Neural cell (in vitro differentiated cells): ENCODE measurements around the gene PPP3CA. TPM values are rescaled to one million over a fixed set of nuclear protein-coding genes. Genes with fewer than 3 reads are reported as not detected.

ENCODE experiments used
- H2AFZ ChIP-seq: fragments of 200-600, 300-800 bp; sonication (generic), shearing (Covaris generic); 2 replicates; pipeline ENCODE4 v1.6.0; 2014; ENCODE audit warnings: low read depth, mild to moderate bottlenecking, antibody characterized with exemption, low read length, moderate library complexity
- H3F3A ChIP-seq: fragments of 200-600 bp; shearing (Covaris generic); 2 replicates; pipeline ENCODE4 v1.6.1; 2016; ENCODE audit warnings: mild to moderate bottlenecking, moderate library complexity, mixed read lengths, antibody characterized with exemption, low read length; ENCODE audit not compliant: insufficient read depth, poor library complexity, severe bottlenecking
- H3K27ac ChIP-seq: fragments of 200-600, 300-800 bp; sonication (generic), shearing (Covaris generic); 2 replicates; pipeline ENCODE4 v1.5.1; 2014; ENCODE audit warnings: mild to moderate bottlenecking, low read length, moderate library complexity
- H3K27me3 ChIP-seq: fragments of 300-800, 200-600 bp; sonication (generic), shearing (Covaris generic); 2 replicates; pipeline ENCODE4 v1.6.0; 2014; ENCODE audit warnings: mild to moderate bottlenecking, low read depth, low read length, moderate library complexity; ENCODE audit not compliant: insufficient read depth
- H3K36me3 ChIP-seq: fragments of 300-800, 200-600 bp; sonication (generic), shearing (Covaris generic); 2 replicates; pipeline ENCODE4 v1.5.1; 2014; ENCODE audit warnings: mild to moderate bottlenecking, antibody characterized with exemption, low read length, moderate library complexity; ENCODE audit not compliant: insufficient read depth
- H3K4me2 ChIP-seq: fragments of 300-800, 200-600 bp; sonication (generic), shearing (Covaris generic); 2 replicates; pipeline ENCODE4 v1.6.0; 2014; ENCODE audit warnings: mild to moderate bottlenecking, low read length
- H3K4me3 ChIP-seq: fragments of 300-800, 200-600 bp; sonication (generic), shearing (Covaris generic); 2 replicates; pipeline ENCODE4 v1.5.1; 2014; ENCODE audit warnings: mild to moderate bottlenecking, low read length, moderate library complexity
- H3K79me2 ChIP-seq: fragments of 200-600 bp; shearing (Covaris generic); replicated peaks from 2 replicates; pipeline ENCODE4 v1.6.0; 2014; ENCODE audit warnings: mild to moderate bottlenecking, low read length, moderate library complexity; ENCODE audit not compliant: insufficient read depth
- H3K9ac ChIP-seq: fragments of 300-800, 200-600 bp; sonication (generic), shearing (Covaris generic); 2 replicates; pipeline ENCODE4 v1.6.1; 2016; ENCODE audit warnings: mild to moderate bottlenecking, low read length, mixed read lengths
- H3K9me2 ChIP-seq: fragments of 200-600 bp; shearing (Covaris generic); 2 replicates; pipeline ENCODE4 v1.6.1; 2016; ENCODE audit warnings: mild to moderate bottlenecking, low read length, mixed read lengths; ENCODE audit not compliant: insufficient read depth
- H3K9me3 ChIP-seq: fragments of 200-600, 300-800 bp; sonication (generic), shearing (Covaris generic); 2 replicates; pipeline ENCODE4 v1.6.1; 2016; ENCODE audit warnings: mild to moderate bottlenecking, mixed run types, low read length, moderate library complexity, mixed read lengths
- H4K20me1 ChIP-seq: fragments of 200-600 bp; shearing (Covaris generic); 2 replicates; pipeline ENCODE4 v1.6.1; 2016; ENCODE audit warnings: mild to moderate bottlenecking, mixed run types; ENCODE audit not compliant: insufficient read depth
- EP300 ChIP-seq: fragments of 450-650 bp; conservative IDR thresholded peaks from 2 replicates; pipeline ENCODE4 v1.6.1; 2014; ENCODE audit warnings: antibody characterized with exemption, mild to moderate bottlenecking, moderate library complexity; ENCODE audit not compliant: poor library complexity, severe bottlenecking
- EZH2 ChIP-seq: fragments of 200-600, 300-800 bp; shearing (Covaris generic), sonication (generic); IDR thresholded peaks from 2 replicates; pipeline ENCODE4 v1.6.1; 2014; ENCODE audit warnings: antibody characterized with exemption, low read length, borderline replicate concordance, mild to moderate bottlenecking; ENCODE audit not compliant: insufficient read depth, poor library complexity, severe bottlenecking
- MXI1 ChIP-seq: fragments of 450-650 bp; conservative IDR thresholded peaks from 2 replicates; pipeline ENCODE4 v1.6.1; 2014; ENCODE audit warnings: antibody characterized with exemption, mild to moderate bottlenecking; ENCODE audit not compliant: poor library complexity, severe bottlenecking
- POLR2AphosphoS5 ChIP-seq: IDR thresholded peaks from 2 replicates; pipeline ENCODE4 v1.6.1; 2012
- RAD21 ChIP-seq: fragments of 450-650 bp; conservative IDR thresholded peaks from 2 replicates; pipeline ENCODE4 v1.6.1; 2014; ENCODE audit warnings: antibody characterized with exemption, mild to moderate bottlenecking, moderate library complexity
- SMC3 ChIP-seq: fragments of 450-650 bp; conservative IDR thresholded peaks from 2 replicates; pipeline ENCODE4 v1.6.1; 2014; ENCODE audit warnings: antibody characterized with exemption, mild to moderate bottlenecking, moderate library complexity; ENCODE audit not compliant: poor library complexity
- TAF1 ChIP-seq: IDR thresholded peaks from 2 replicates; pipeline ENCODE4 v1.6.1; 2012; ENCODE audit warnings: low read depth
- polyA plus RNA-seq: library from polyadenylated mRNA; depleted of rRNA; stranded (reverse); fragments of >200 nt; gene quantifications from 2 replicates; pipeline ENCODE4 v1.2.3, GENCODE V29; 2014
- TF ChIP-seq, protein P1 (sequence below): fragments of 450-650 bp; IDR thresholded peaks from 2 replicates; pipeline ENCODE4 v1.5.1; 2014; ENCODE audit warnings: antibody characterized with exemption, mild to moderate bottlenecking, moderate library complexity; ENCODE audit not compliant: poor library complexity, severe bottlenecking
- TF ChIP-seq, protein P2 (sequence below): IDR thresholded peaks from 2 replicates; pipeline ENCODE4 v1.6.1; 2012; ENCODE audit warnings: borderline replicate concordance

PPP3CA gene
- polyA plus RNA-seq, 1 donor from 2014 or later, result 78.2 TPM

DNA sequence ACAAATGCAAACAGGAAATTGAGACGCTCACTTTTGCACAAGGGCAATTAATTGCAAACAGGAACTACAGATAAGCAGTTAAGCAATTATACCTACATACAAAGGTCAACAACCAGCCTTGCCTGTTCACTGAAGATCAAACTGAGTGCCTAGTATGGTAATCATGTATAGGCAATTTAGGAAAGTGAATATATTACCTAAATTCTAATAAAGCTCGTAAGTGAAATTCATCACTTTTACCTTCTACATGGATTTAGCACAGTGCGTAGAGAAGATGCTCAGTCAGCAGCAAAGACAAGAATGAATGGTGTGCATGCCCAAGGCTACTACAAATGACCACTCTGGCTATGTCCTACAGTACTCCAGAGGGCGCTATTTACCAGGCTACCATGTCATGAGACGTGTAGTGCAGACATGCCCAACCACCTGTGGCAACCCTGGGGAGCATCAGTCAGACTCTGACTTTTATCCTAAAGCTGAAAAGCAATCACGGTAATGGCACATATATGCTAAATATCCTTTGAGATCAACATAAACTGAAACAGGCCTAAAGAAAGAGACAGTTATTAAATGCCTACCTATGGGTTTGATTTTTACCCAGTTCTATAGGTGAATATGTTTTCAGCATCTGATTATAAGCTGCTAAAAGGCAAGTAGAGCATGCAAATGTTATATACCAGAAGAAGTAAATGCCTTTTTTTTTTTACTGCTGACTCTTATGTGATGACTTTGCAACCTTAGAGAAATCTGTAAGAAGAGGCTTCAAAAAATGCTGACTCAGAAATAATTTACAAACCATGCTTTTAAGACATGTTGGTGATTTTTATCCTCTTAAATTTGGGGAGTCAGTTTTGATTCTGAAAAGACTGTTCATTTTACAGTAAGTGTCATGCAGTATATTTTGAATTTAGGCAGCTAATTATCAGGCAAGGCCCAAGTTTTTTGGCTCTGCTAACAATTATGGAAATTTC is 178.0 kb downstream of the PPP3CA start:
- no peak overlapping the region for H3K9ac ChIP-seq
- no peaks in the 10 kb centered on the region for H3K79me2 ChIP-seq
- no peaks in the 10 kb centered on the region for H4K20me1 ChIP-seq
- no peak for TF ChIP-seq SMC3
- TF ChIP-seq, protein P1, sequence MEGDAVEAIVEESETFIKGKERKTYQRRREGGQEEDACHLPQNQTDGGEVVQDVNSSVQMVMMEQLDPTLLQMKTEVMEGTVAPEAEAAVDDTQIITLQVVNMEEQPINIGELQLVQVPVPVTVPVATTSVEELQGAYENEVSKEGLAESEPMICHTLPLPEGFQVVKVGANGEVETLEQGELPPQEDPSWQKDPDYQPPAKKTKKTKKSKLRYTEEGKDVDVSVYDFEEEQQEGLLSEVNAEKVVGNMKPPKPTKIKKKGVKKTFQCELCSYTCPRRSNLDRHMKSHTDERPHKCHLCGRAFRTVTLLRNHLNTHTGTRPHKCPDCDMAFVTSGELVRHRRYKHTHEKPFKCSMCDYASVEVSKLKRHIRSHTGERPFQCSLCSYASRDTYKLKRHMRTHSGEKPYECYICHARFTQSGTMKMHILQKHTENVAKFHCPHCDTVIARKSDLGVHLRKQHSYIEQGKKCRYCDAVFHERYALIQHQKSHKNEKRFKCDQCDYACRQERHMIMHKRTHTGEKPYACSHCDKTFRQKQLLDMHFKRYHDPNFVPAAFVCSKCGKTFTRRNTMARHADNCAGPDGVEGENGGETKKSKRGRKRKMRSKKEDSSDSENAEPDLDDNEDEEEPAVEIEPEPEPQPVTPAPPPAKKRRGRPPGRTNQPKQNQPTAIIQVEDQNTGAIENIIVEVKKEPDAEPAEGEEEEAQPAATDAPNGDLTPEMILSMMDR, result peak; percentile 37
- H3K9me3 ChIP-seq, result no peaks in the 10 kb centered on the region
- H3K4me3 ChIP-seq, result no peak overlapping the region
- no peaks in the 10 kb centered on the region for H3F3A ChIP-seq
- H3K36me3 ChIP-seq, result no peaks in the 10 kb centered on the region
- H3K27ac ChIP-seq, result no peak overlapping the region
- H3K27me3 ChIP-seq, result no peaks in the 10 kb centered on the region
- H3K9me2 ChIP-seq, result no peaks in the 10 kb centered on the region
- H3K4me2 ChIP-seq, result no peak overlapping the region
- no peak overlapping the region for H2AFZ ChIP-seq

DNA sequence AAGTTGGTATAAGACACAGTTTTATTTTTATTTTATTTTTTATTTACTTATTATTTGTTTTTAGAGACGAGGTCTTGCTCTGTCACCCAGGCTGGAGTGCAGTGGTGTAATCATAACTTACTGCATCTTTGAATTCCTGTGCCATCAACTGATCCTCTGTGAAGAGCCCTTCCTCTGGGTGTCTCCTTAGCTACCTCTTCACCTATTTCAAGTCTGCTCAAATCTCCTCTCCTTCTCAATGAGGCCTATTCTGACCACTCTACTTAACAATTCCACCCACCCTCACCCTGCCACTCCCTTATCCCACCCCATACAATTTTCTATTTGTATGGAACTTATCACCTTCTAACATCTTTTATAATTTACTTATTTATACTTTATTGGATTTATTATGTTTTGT is 183.4 kb downstream of the PPP3CA start:
- Histone ChIP-seq H3K9me3 (no peaks in the 10 kb centered on the region), H3K27me3 (no peaks in the 10 kb centered on the region), H3K27ac (no peak overlapping the region), H3F3A (no peaks in the 10 kb centered on the region), H4K20me1 (no peaks in the 10 kb centered on the region), H3K4me2 (no peak overlapping the region), H3K4me3 (no peak overlapping the region), H2AFZ (no peak overlapping the region), H3K79me2 (no peaks in the 10 kb centered on the region), H3K36me3 (no peaks in the 10 kb centered on the region), H3K9me2 (no peaks in the 10 kb centered on the region), H3K9ac (no peak overlapping the region)
- no peak for TF ChIP-seq TAF1
- TF ChIP-seq, protein P1, result no peak
- TF ChIP-seq EZH2, result no peak
- no peak for TF ChIP-seq MXI1
- TF ChIP-seq, protein P2, sequence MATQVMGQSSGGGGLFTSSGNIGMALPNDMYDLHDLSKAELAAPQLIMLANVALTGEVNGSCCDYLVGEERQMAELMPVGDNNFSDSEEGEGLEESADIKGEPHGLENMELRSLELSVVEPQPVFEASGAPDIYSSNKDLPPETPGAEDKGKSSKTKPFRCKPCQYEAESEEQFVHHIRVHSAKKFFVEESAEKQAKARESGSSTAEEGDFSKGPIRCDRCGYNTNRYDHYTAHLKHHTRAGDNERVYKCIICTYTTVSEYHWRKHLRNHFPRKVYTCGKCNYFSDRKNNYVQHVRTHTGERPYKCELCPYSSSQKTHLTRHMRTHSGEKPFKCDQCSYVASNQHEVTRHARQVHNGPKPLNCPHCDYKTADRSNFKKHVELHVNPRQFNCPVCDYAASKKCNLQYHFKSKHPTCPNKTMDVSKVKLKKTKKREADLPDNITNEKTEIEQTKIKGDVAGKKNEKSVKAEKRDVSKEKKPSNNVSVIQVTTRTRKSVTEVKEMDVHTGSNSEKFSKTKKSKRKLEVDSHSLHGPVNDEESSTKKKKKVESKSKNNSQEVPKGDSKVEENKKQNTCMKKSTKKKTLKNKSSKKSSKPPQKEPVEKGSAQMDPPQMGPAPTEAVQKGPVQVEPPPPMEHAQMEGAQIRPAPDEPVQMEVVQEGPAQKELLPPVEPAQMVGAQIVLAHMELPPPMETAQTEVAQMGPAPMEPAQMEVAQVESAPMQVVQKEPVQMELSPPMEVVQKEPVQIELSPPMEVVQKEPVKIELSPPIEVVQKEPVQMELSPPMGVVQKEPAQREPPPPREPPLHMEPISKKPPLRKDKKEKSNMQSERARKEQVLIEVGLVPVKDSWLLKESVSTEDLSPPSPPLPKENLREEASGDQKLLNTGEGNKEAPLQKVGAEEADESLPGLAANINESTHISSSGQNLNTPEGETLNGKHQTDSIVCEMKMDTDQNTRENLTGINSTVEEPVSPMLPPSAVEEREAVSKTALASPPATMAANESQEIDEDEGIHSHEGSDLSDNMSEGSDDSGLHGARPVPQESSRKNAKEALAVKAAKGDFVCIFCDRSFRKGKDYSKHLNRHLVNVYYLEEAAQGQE, result no peak
- TF ChIP-seq SMC3, result no peak
- no peak for TF ChIP-seq POLR2AphosphoS5
- TF ChIP-seq RAD21, result no peak
- TF ChIP-seq EP300, result no peak
